ENCODE measurements around the gene STX7. TPM values are rescaled to one million over a fixed set of nuclear protein-coding genes. Genes with fewer than 3 reads are reported as not detected.

STX7 gene
- total and polyA plus RNA-seq, 12 donors: 4.5 to 61.7 (median 37.6) TPM

- no peak for TF ChIP-seq CTCF (IDR thresholded peaks at IDR 0.05)
- intact Hi-C loops (cut with DNase I): no loop called here
- 72 to 89% (median 82%) methylated on average over 4 of the region's 4 CpGs for WGBS, 4 donors
Observed at GRCh38 chr6:132551214-132551613, 38.3 kb upstream of the STX7 start.

GRCh38 chr6:132548746-132549463 is 36.0 kb upstream of the STX7 start:
- Histone ChIP-seq H3K4me1 (replicated peaks in 1 of 2) (no peaks in the 10 kb centered on the region), H3K27ac (no peak overlapping the region), H3K4me3 (no peak overlapping the region), H3K27me3 (no peaks in the 10 kb centered on the region), H3K9me3 (replicated peaks in 1 of 3) (no peaks in the 10 kb centered on the region), H3K36me3 (replicated peaks in 1 of 2) (no peaks in the 10 kb centered on the region)
- intact Hi-C loops (cut with DNase I): no loop called here
- WGBS, 4 donors: 80 to 90% (median 85%) methylated on average over 4 of the region's 4 CpGs
- TF ChIP-seq CTCF (IDR thresholded peaks at IDR 0.05) (no peak), POLR2A (IDR thresholded peaks at IDR 0.05) (no peak)
- no peak for DNase-seq

More at GRCh38 chr6:132551214-132551613, 38.3 kb upstream of the STX7 start:
- no peak overlapping the region for H3K4me3 ChIP-seq
- no peak for DNase-seq
- no peak overlapping the region for H3K27ac ChIP-seq
- no peaks in the 10 kb centered on the region for H3K36me3 ChIP-seq (replicated peaks in 1 of 2)
- no peaks in the 10 kb centered on the region for H3K4me1 ChIP-seq (replicated peaks in 1 of 2)
- H3K27me3 ChIP-seq: no peaks in the 10 kb centered on the region
- no peaks in the 10 kb centered on the region for H3K9me3 ChIP-seq (replicated peaks in 1 of 3)

GRCh38 chr6:132544826-132545225 is 31.9 kb upstream of the STX7 start:
- TF ChIP-seq POLR2A (IDR thresholded peaks at IDR 0.05) (no peak), CTCF (IDR thresholded peaks at IDR 0.05) (no peak)
- no peaks in the 10 kb centered on the region for H3K9me3 ChIP-seq (replicated peaks in 1 of 3)
- H3K36me3 ChIP-seq (replicated peaks in 1 of 2): no peaks in the 10 kb centered on the region
- DNase-seq: no peak
- intact Hi-C loops (cut with DNase I): no loop called here
- no peak overlapping the region for H3K27ac ChIP-seq
- no peaks in the 10 kb centered on the region for H3K4me1 ChIP-seq (replicated peaks in 1 of 2)
- peaks cover 11% of the 10 kb centered on the region for H3K27me3 ChIP-seq
- no peak overlapping the region for H3K4me3 ChIP-seq

DNA sequence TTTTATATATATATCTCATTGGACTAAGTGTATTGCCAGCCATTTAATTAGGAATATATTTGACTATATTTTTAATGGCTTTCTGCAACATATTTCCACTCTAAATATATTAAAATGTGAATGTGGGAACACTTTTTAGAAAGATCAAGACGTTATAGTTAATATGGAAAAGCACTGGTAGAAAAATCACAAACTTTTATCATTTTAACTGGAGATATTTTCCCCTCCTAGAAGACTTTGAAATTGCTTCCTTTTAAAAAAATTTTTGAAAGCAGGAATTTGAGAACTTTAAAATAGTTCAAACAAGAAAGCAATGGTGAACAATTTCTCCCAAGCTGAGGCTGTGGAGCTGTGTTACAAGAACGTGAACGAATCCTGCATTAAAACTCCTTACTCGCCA is 25.1 kb upstream of the STX7 start, which contains the start of gene TAAR9:
Gene TAAR9, plus strand, starts transcription at position 301 of the 400 bp plus-strand sequence. Its CDS starts 13 bp downstream, at position 314.
- intact Hi-C loops (cut with DNase I): no loop called here
- no peak for TF ChIP-seq POLR2A (IDR thresholded peaks at IDR 0.05)
- TF ChIP-seq CTCF (IDR thresholded peaks at IDR 0.05): no peak
- whole genome bisulfite sequencing, 4 donors: 64 to 76% (median 72%) methylated on average over 4 of the region's 4 CpGs

More for the DNA sequence above, 25.1 kb upstream of the STX7 start, which contains the start of gene TAAR9:
- no peak for DNase-seq
- no peaks in the 10 kb centered on the region for H3K4me1 ChIP-seq (replicated peaks in 1 of 2)
- no peaks in the 10 kb centered on the region for H3K9me3 ChIP-seq (replicated peaks in 1 of 3)
- no peak within 1 kb of the TSS for H3K4me3 ChIP-seq
- peaks cover 13% of the 10 kb centered on the region for H3K27me3 ChIP-seq
- H3K36me3 ChIP-seq (replicated peaks in 1 of 2): no peaks in the 10 kb centered on the region
- H3K27ac ChIP-seq: no peak within 1 kb of the TSS
